GM13976 (cell line): ENCODE data around the gene TUBA3E.
"Not testable (repeated sequence)": the region's sequence is repeated elsewhere in the genome, so short reads cannot be mapped to it uniquely, and the experiment has no call there.

Experiments
- DNase-seq: peaks from one replicate; pipeline ENCODE4 v3.0.0; 2012; ENCODE audit warnings: low spot score
- in situ Hi-C: fragments of 300-500 bp; cut with MboI; formaldehyde crosslinking; loops from one replicate; pipeline ENCODE4 v1.12.0; 2022; ENCODE audit warnings: low sequenced_read_pairs, mixed read lengths, inconsistent platforms; ENCODE audit not compliant: unreplicated experiment
- TF ChIP-seq, protein P1 (sequence below): IDR thresholded peaks from 2 replicates; pipeline ENCODE4 v1.5.1; 2012; ENCODE audit warnings: borderline replicate concordance, mild to moderate bottlenecking; ENCODE audit not compliant: insufficient read depth; ENCODE audit errors: extremely low read depth, missing control alignments, control extremely low read depth

The TUBA3E gene

DNA sequence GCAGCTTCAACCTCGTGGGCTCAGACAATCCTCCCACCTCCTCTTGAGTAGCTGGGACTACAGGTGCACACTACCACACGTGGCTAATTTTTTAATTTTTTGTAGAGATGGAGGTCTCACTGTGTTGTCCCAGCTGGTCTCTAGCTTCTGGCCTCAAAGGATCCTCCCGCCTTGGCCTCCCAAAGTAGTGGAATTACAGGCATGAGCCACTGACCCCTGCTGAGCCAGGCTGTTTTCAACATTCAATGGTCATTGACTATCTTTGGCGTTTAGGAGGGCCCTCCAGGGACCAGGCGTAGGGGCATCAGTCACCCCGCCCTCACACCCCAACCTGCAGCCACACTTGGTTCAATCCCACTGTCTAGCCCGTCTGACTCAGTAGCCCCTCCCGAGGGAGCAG lies 11.0 kb downstream of the TUBA3E start:
- no peak for DNase-seq
- in situ Hi-C loops, result loop anchor here (25.0 kb wide), 1 partner anchor 150 kb away; the partner anchor contains the start of gene IMP4
- TF ChIP-seq, protein P1, sequence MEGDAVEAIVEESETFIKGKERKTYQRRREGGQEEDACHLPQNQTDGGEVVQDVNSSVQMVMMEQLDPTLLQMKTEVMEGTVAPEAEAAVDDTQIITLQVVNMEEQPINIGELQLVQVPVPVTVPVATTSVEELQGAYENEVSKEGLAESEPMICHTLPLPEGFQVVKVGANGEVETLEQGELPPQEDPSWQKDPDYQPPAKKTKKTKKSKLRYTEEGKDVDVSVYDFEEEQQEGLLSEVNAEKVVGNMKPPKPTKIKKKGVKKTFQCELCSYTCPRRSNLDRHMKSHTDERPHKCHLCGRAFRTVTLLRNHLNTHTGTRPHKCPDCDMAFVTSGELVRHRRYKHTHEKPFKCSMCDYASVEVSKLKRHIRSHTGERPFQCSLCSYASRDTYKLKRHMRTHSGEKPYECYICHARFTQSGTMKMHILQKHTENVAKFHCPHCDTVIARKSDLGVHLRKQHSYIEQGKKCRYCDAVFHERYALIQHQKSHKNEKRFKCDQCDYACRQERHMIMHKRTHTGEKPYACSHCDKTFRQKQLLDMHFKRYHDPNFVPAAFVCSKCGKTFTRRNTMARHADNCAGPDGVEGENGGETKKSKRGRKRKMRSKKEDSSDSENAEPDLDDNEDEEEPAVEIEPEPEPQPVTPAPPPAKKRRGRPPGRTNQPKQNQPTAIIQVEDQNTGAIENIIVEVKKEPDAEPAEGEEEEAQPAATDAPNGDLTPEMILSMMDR, result no peak

DNA sequence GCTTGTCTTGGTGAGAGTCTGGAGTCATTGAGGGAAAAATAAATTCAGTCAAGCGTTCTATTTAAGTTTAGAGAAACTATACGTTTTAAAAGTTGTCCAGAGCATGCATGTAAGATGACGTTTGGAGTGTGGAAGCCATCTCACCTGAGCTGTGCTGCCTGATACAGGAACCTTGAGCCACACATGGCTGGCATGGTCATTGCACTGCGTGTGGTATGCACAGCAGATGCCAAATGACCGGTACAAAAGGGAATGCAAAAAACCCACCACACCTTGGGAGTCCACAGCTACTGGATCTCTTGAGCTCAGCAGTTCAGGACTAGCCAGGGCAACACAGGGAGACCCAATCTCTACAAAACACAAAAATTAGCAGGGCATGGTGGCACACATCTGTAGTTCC lies 11.8 kb downstream of the TUBA3E start:
- in situ Hi-C loops, result loop anchor here (25.0 kb wide), 1 partner anchor 151 kb away; the partner anchor contains the start of gene IMP4
- no peak for DNase-seq
- TF ChIP-seq, protein P1, result no peak

DNA sequence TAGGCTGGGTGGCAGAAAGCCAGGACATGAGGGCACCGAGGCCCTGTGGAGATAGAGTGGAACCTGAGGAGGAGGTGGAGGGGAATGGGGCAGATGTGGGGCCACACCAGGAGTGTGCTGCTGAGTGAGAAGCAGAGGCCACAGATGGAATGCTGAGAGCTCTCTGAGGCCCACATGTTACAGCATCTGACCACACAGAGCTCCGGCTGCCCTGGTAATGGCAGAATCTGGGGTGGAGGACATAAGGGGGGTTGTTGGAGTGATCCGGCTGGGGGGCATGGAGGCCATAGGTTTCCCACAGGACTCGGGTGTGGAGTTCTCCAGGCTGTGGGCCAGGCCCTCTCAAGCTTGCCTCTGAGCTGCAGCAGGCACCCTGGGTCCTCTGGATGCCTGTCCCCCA lies 12.3 kb downstream of the TUBA3E start:
- TF ChIP-seq, protein P1, result no peak
- no peak for DNase-seq
- in situ Hi-C loops, result loop anchor here (25.0 kb wide), 1 partner anchor 151 kb away; the partner anchor contains the start of gene IMP4

DNA sequence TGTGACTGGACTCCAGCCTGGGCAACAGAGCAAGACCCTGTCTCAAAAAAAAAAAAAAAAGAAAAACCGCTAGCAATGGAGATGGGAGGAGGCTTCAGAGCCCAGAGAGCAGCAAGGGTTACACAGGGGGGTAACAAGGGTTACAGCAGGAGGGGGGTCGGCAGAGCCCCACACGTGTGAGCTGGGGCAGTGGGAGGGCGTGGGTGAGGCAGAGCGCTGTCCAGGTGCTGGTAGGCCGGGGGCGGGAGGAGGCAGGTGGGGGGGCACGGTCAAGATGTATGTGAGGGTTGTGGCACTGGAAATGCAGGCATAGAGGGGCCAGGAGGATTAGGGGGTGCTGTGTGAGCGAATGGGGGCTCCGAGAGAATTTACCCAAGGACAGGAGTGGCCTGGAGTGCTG lies 12.8 kb downstream of the TUBA3E start:
- in situ Hi-C loops, result loop anchor here (25.0 kb wide), 1 partner anchor 152 kb away; the partner anchor contains the start of gene IMP4
- TF ChIP-seq, protein P1, result no peak
- DNase-seq, result no peak

DNA sequence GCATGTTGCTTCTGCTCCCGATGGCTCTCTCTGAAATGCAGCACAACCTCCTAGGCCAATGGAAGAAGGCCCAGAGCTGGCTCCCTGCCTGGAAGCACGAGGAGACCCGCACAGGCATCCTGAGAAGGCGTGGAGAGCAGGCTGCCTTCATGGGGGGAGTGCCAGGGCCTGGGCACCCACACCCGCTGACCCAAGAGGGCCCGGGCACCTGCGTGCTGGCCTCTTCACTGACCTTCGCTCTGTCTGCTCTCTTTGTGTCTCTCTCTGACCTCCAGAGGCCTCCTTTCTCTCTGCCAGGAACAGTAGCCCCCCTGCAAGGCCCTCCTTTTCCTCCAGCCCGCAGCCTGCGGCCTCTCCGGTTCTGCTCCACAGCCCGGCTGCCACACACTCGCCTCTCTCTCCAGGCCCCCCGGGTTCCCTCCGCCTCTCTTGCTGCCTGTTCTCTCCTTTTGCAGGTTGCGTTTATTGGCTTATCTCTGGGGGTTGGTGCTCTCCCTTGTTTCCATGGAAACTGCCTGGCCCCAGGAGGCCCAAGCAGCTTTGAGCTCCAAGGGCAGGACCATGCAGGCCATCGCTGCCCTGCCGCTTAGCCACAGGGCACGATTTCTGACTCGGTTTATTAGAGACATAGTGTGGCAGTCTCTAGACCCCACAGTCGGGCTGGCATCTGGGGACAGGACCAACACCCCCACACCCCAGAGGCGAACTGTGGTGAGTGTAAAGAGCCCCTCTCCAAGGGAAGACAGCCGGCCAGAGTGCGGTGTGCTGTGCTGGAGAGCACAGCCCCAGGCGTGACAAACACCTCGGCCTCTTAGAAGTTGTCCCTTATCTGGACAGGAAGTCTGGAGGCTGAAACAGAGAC lies 14.5 kb downstream of the TUBA3E start:
- DNase-seq, result no peak
- TF ChIP-seq, protein P1, result no peak
- in situ Hi-C loops, result loop anchor here (25.0 kb wide), 1 partner anchor 154 kb away; the partner anchor contains the start of gene IMP4

DNA sequence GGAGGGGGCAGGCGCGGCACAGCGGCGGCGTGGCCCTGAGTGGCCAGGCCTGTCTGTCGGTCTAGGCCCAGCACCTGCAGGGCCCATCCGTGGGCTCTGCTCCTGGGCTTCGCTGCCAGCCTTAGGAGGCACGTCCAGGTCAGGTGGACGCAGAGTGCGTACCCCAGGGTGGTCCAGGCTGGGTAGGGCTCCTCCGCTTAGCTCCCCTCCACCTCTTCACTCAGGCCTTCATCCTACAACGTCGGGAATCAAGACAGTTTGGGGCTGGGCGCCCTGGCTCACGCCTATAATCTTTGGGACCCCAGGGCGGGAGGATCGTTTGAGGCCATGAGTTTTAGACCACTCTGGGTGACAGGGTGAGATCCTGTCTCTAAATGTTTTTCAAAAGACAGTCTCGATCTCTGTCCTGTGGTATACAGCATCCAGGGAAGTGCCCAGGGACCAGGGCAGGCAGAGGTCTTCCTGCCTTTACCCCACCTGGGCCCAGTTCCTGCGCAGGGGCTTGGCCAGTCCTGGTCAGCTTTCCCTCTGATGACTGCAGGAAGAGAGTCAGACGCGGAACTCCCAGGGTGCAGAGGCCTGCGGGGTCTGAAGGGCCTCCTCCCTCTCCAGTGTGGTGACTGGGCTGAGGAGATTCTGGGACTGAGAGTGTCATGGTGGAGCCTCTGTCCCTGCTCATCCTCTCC lies 15.3 kb downstream of the TUBA3E start:
- not testable (repeated sequence) for DNase-seq
- in situ Hi-C loops, result loop anchor here (25.0 kb wide), 1 partner anchor 154 kb away; the partner anchor contains the start of gene IMP4
